Gastrocnemius medialis (tissue), 4 donors: Measurements from ENCODE around the gene ZNF503. TPM values are rescaled to one million over a fixed set of nuclear protein-coding genes. Genes with fewer than 3 reads are reported as not detected.

ENCODE experiments used
- ATAC-seq, 2 donors: fragments of 150-250 bp; one replicate each; pipeline ENCODE4 v1.9.1; 2016
- DNase-seq, 2 donors: peaks; one replicate each; pipeline ENCODE4 v3.0.0-alpha.2; 2019
- H3K27ac ChIP-seq, 4 donors: fragments of 200-600 bp; sonication (generic); 1 replicate in 1 of 4; 2 replicates in 3 of 4; pipeline ENCODE4 v1.5.1; 2016 to 2018; ENCODE audit warnings: mild to moderate bottlenecking in 2 of 4, moderate library complexity in 1 of 4
- H3K27me3 ChIP-seq, 3 donors: fragments of 200-600 bp; sonication (generic) in 2 of 3; 1 replicate in 1 of 3; 2 replicates in 2 of 3; pipeline versions ENCODE4 v1.5.1 to v1.6.0; 2016 to 2019; ENCODE audit warnings: mild to moderate bottlenecking in 1 of 3, moderate library complexity in 1 of 3
- H3K36me3 ChIP-seq, 2 donors: fragments of 200-600 bp; sonication (generic) in 1 of 2; one replicate each; pipeline ENCODE4 v1.5.1; 2017 to 2018
- H3K4me1 ChIP-seq, 2 donors: fragments of 200-600 bp; sonication (generic) in 1 of 2; one replicate each; pipeline ENCODE4 v1.5.1; 2016 to 2017; ENCODE audit warnings: mild to moderate bottlenecking in 2 of 2
- H3K4me3 ChIP-seq, 4 donors: fragments of 200-600 bp; sonication (generic) in 3 of 4; 1 replicate in 1 of 4; 2 replicates in 3 of 4; pipeline ENCODE4 v1.5.1; 2016 to 2019; ENCODE audit warnings: mild to moderate bottlenecking in 2 of 4
- H3K9me3 ChIP-seq, 3 donors: fragments of 200-600 bp; sonication (generic) in 2 of 3; 1 replicate in 1 of 3; 2 replicates in 2 of 3; pipeline ENCODE4 v1.5.1; 2016 to 2019
- POLR2A ChIP-seq, 2 donors: fragments of 450-650 bp; IDR thresholded peaks; one replicate each; pipeline ENCODE4 v1.6.1; 2017; ENCODE audit warnings: antibody characterized with exemption in 2 of 2, mild to moderate bottlenecking in 2 of 2, moderate library complexity in 2 of 2
- in situ Hi-C, 4 donors: fragments of 200-750 bp; cut with MboI; loops; one replicate each; pipeline versions ENCODE4 v1.15.0 to v1.8.0; 2017; ENCODE audit warnings: low sequenced_read_pairs in 4 of 4
- intact Hi-C: fragments of 100-400 bp; cut with DNase I; formaldehyde crosslinking; loops from one replicate; pipeline ENCODE4 v1.15.1; 2023; ENCODE audit warnings: low total_unique reads
- total RNA-seq, 4 donors: library from RNA; depleted of rRNA; stranded (reverse); fragments of >200 nt; gene quantifications; one replicate each; pipeline versions ENCODE4 v1.1.0 to v1.2.3, GENCODE V29; 2016
- TF ChIP-seq, protein P1 (sequence below), 5 experiments: fragments of 450-650 bp in 3 of 5; fragments of 200-600 bp in 2 of 5; sonication (generic) in 2 of 5; IDR thresholded peaks in 4 of 5; conservative IDR thresholded peaks in 1 of 5; 1 replicate in 4 of 5; 2 replicates in 1 of 5; pipeline ENCODE4 v1.5.1; 2016 to 2019; ENCODE audit warnings: antibody characterized with exemption in 5 of 5, mild to moderate bottlenecking in 3 of 5, moderate library complexity in 3 of 5

Gene ZNF503
- total RNA-seq, 4 donors from 2014 or later = 1.7 to 2.0 (median 1.8) TPM

- in situ Hi-C loops (loop anchor here (10.0 to 25.0 kb wide), 5 partner anchors 645 to 1172 kb away; no protein-coding TSS in a partner anchor), intact Hi-C loops (no loop called here)
- TF ChIP-seq POLR2A (IDR thresholded peaks at IDR 0.05) = no peak
- TF ChIP-seq, protein P1, sequence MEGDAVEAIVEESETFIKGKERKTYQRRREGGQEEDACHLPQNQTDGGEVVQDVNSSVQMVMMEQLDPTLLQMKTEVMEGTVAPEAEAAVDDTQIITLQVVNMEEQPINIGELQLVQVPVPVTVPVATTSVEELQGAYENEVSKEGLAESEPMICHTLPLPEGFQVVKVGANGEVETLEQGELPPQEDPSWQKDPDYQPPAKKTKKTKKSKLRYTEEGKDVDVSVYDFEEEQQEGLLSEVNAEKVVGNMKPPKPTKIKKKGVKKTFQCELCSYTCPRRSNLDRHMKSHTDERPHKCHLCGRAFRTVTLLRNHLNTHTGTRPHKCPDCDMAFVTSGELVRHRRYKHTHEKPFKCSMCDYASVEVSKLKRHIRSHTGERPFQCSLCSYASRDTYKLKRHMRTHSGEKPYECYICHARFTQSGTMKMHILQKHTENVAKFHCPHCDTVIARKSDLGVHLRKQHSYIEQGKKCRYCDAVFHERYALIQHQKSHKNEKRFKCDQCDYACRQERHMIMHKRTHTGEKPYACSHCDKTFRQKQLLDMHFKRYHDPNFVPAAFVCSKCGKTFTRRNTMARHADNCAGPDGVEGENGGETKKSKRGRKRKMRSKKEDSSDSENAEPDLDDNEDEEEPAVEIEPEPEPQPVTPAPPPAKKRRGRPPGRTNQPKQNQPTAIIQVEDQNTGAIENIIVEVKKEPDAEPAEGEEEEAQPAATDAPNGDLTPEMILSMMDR (IDR thresholded peaks at IDR 0.05 in 4 of 5, conservative IDR thresholded peaks at IDR 0.05 in 1 of 5) = no peak
- Histone ChIP-seq H3K27ac (no peak overlapping the region), H3K4me3 (no peak overlapping the region), H3K36me3 (no peaks in the 10 kb centered on the region), H3K4me1 (peaks cover 0 to 2% of the 10 kb centered on the region in 2 donors), H3K9me3 (no peaks in the 10 kb centered on the region), H3K27me3 (peaks cover 0 to 1% (median 0%) of the 10 kb centered on the region in 3 donors)
- DNase-seq = no peak
- no peak for ATAC-seq
These were observed 11.4 kb downstream of the ZNF503 start for GRCh38 chr10:75390178-75390577.

GRCh38 chr10:75388082-75388481, 13.5 kb downstream of the ZNF503 start:
- Histone ChIP-seq H3K4me3 (no peak overlapping the region), H3K27ac (no peak overlapping the region), H3K4me1 (no peaks in the 10 kb centered on the region), H3K9me3 (no peaks in the 10 kb centered on the region), H3K27me3 (no peaks in the 10 kb centered on the region), H3K36me3 (no peaks in the 10 kb centered on the region)
- intact Hi-C loops (no loop called here), in situ Hi-C loops (loop anchor here in 3 of 4 donors (25.0 kb wide), 4 partner anchors 649 to 1174 kb away; no protein-coding TSS in a partner anchor)
- TF ChIP-seq, protein P1 (IDR thresholded peaks at IDR 0.05 in 4 of 5, conservative IDR thresholded peaks at IDR 0.05 in 1 of 5) = no peak
- no peak for TF ChIP-seq POLR2A (IDR thresholded peaks at IDR 0.05)
- ATAC-seq = no peak
- DNase-seq = no peak

DNA sequence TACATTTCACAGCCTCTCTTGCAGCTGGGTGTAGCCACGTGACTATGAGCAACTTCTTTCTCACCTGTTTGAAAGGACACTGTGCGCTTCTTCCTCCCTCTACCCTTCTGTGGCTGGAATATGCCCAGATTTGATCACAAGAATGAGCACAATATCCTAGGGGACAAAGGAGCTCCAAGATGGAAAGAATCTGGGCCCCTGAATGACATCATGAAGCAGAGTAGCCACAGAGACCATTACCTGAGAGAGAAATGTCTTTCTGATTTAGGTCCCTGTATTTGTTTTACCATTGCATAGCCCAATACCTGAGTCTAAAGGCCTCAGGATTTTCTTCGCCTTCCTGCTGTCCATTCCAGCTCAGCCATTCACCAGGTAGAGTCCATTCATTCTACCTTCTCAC, 15.4 kb downstream of the ZNF503 start:
- H3K36me3 ChIP-seq = no peaks in the 10 kb centered on the region
- no peak for TF ChIP-seq POLR2A (IDR thresholded peaks at IDR 0.05)
- TF ChIP-seq, protein P1 (IDR thresholded peaks at IDR 0.05 in 4 of 5, conservative IDR thresholded peaks at IDR 0.05 in 1 of 5) = no peak
- no peaks in the 10 kb centered on the region for H3K9me3 ChIP-seq
- in situ Hi-C loops (loop anchor here in 3 of 4 donors (25.0 kb wide), 4 partner anchors 651 to 1176 kb away; no protein-coding TSS in a partner anchor), intact Hi-C loops (no loop called here)
- H3K27ac ChIP-seq = no peak overlapping the region
- ATAC-seq (no peak), DNase-seq (no peak)
- H3K4me1 ChIP-seq = no peaks in the 10 kb centered on the region
- H3K4me3 ChIP-seq = no peak overlapping the region
- no peaks in the 10 kb centered on the region for H3K27me3 ChIP-seq

DNA sequence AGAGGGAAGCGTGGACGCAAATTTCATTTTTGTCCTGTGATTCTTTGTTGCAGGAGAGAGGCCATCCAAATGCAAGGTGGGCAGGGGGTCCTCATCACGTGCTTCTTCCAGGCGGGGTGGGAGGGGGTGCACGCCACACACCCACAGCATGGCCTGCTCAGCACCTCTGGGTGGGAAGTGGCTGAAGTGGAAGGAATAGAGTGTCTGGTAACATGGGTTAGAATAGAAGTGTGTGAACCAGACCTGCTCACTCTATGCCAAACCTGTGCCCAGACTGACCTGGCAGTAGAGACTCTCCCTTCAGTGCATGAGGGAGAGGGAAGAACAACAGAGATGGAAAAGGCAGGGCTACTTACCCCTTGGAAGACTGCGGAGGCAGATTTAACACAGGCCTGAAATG, 21.7 kb downstream of the ZNF503 start:
- in situ Hi-C loops = loop anchor here in 3 of 4 donors (25.0 kb wide), 4 partner anchors 657 to 1182 kb away; no protein-coding TSS in a partner anchor
- no peak overlapping the region for H3K27ac ChIP-seq
- no peak overlapping the region for H3K4me3 ChIP-seq
- H3K4me1 ChIP-seq = no peaks in the 10 kb centered on the region
- no peaks in the 10 kb centered on the region for H3K9me3 ChIP-seq
- intact Hi-C loops = no loop called here
- H3K36me3 ChIP-seq = no peaks in the 10 kb centered on the region
- H3K27me3 ChIP-seq = no peaks in the 10 kb centered on the region
- DNase-seq = no peak
- TF ChIP-seq, protein P1 (IDR thresholded peaks at IDR 0.05 in 4 of 5, conservative IDR thresholded peaks at IDR 0.05 in 1 of 5) = no peak
- TF ChIP-seq POLR2A (IDR thresholded peaks at IDR 0.05) = no peak
- no peak for ATAC-seq
